GM12878 (cell line): ENCODE data around the gene LSP1. TPM values are rescaled to one million over a fixed set of nuclear protein-coding genes. Genes with fewer than 3 reads are reported as not detected.

Source experiments
- ATAC-seq: fragments of 200-7000 bp; cut with Tn5 transposase; 3 replicates; pipeline ENCODE4 v1.9.1; 2020; ENCODE audit warnings: mild to moderate bottlenecking, moderate library complexity
- BruUV-seq: library from RNA; stranded (reverse); fragments of 400-500 nt; replicated peaks from 2 replicates; lab custom pipeline; 2021; lab: Mats Ljungman, UMichigan
- CTCF ChIA-PET: fragments of 300-600 bp; sonication (Branson Sonifier 250); formaldehyde crosslinking; extraction: SDS; loops from one replicate; lab custom pipeline; 2021; ENCODE audit warnings: inconsistent platforms; lab: Yijun Ruan, JAX
- POLR2A ChIA-PET: fragments of 350-600 bp; formaldehyde crosslinking; extraction: SDS; loops from one replicate; lab custom pipeline; 2021; ENCODE audit warnings: inconsistent platforms; lab: Charles Lee
- RAD21 ChIA-PET: fragments of 300-600 bp; sonication (Branson Sonifier 250); formaldehyde crosslinking; loops from one replicate; lab custom pipeline; 2023; ENCODE audit warnings: antibody characterized with exemption; ENCODE audit not compliant: unreplicated experiment; lab: Charles Lee
- SMC1A ChIA-PET: fragments of 300-600 bp; sonication (Branson Sonifier 250); formaldehyde crosslinking; loops from one replicate; lab custom pipeline; 2023; ENCODE audit not compliant: unreplicated experiment, uncharacterized antibody; lab: Charles Lee
- DNase-seq: peaks from one replicate; pipeline ENCODE4 v3.0.0-alpha.2; 2011; ENCODE audit warnings: low read depth, low spot score
- FAIRE-seq: peaks from 3 replicates; lab custom pipeline; 2011; peaks lifted over from hg19 to GRCh38; lab: Jason Lieb, UNC
- H2AFZ ChIP-seq: 2 replicates; pipeline ENCODE4 v1.6.0; 2011; ENCODE audit warnings: low read depth, low read length, control low read depth; ENCODE audit not compliant: control insufficient read depth
- H3K27ac ChIP-seq: 2 replicates; pipeline ENCODE4 v1.5.1; 2011; ENCODE audit warnings: control low read depth; ENCODE audit not compliant: control insufficient read depth, insufficient read depth
- H3K27me3 ChIP-seq, 2 experiments: replicated peaks in 1 of 2; 2 replicates each; pipeline versions ENCODE4 v1.6.0 to v1.6.1; 2011; ENCODE audit warnings: low read length in 1 of 2; ENCODE audit not compliant: control insufficient read depth in 2 of 2, insufficient read depth in 2 of 2
- H3K36me3 ChIP-seq, 2 experiments: 2 replicates each; pipeline ENCODE4 v1.5.1; 2011; ENCODE audit warnings: low read length in 1 of 2; ENCODE audit not compliant: control insufficient read depth in 2 of 2, insufficient read depth in 2 of 2
- H3K4me1 ChIP-seq: 2 replicates; pipeline ENCODE4 v1.6.1; 2011; ENCODE audit warnings: mild to moderate bottlenecking, low read length, moderate library complexity, mixed read lengths; ENCODE audit not compliant: control insufficient read depth, insufficient read depth
- H3K4me2 ChIP-seq: 2 replicates; pipeline ENCODE4 v1.6.0; 2011; ENCODE audit warnings: control low read depth; ENCODE audit not compliant: control insufficient read depth, insufficient read depth
- H3K4me3 ChIP-seq: fragments of 200-600 bp; sonication (generic); 2 replicates; pipeline ENCODE4 v1.5.1; 2016
- H3K79me2 ChIP-seq: 2 replicates; pipeline ENCODE4 v1.6.0; 2011; ENCODE audit warnings: low read length; ENCODE audit not compliant: control insufficient read depth, insufficient read depth
- H3K9ac ChIP-seq: 2 replicates; pipeline ENCODE4 v1.8.0; 2011; ENCODE audit warnings: low read length, control low read depth, mixed read lengths; ENCODE audit not compliant: control insufficient read depth, insufficient read depth
- H3K9me3 ChIP-seq: replicated peaks from 3 replicates; pipeline ENCODE4 v1.5.1; 2011; ENCODE audit warnings: mild to moderate bottlenecking, low read length; ENCODE audit not compliant: control insufficient read depth, insufficient read depth
- H4K20me1 ChIP-seq: 2 replicates; pipeline ENCODE4 v1.6.0; 2011; ENCODE audit not compliant: control insufficient read depth, insufficient read depth
- ASH2L ChIP-seq: fragments of 300-600, 200-600 bp; sonication (generic); IDR thresholded peaks from 2 replicates; pipeline ENCODE4 v1.6.1; 2017; ENCODE audit warnings: low read depth, mild to moderate bottlenecking, borderline replicate concordance
- CREB1 ChIP-seq: IDR thresholded peaks from 2 replicates; pipeline ENCODE4 v1.6.1; 2012; ENCODE audit warnings: low read depth, mild to moderate bottlenecking, inconsistent platforms
- GABPA ChIP-seq: IDR thresholded peaks from 2 replicates; pipeline ENCODE4 v1.6.1; 2014; ENCODE audit warnings: antibody characterized with exemption, low read depth, mild to moderate bottlenecking, inconsistent platforms
- JUNB ChIP-seq: IDR thresholded peaks from 2 replicates; pipeline ENCODE4 v1.6.1; 2016; ENCODE audit warnings: antibody characterized with exemption, mild to moderate bottlenecking
- MXI1 ChIP-seq: fragments of 150-350 bp; IDR thresholded peaks from 2 replicates; pipeline ENCODE4 v1.6.1; 2011; ENCODE audit warnings: low read depth, mild to moderate bottlenecking, inconsistent platforms, low read length, improper control_type of control experiment
- POLR2A ChIP-seq: IDR thresholded peaks from 2 replicates; pipeline ENCODE4 v1.6.1; 2011; ENCODE audit warnings: low read depth, mild to moderate bottlenecking, low read length
- SKIL ChIP-seq: fragments of 450-650 bp; IDR thresholded peaks from 2 replicates; pipeline ENCODE4 v1.6.1; 2017; ENCODE audit warnings: mild to moderate bottlenecking, low read depth, inconsistent platforms; ENCODE audit not compliant: poor library complexity, severe bottlenecking
- SUPT20H ChIP-seq: IDR thresholded peaks from 2 replicates; pipeline ENCODE4 v1.6.1; 2011; ENCODE audit warnings: low read depth, mild to moderate bottlenecking, low read length, moderate library complexity, borderline replicate concordance; ENCODE audit not compliant: control insufficient read depth
- WGBS: methylation state at CpG from one replicate; pipeline ENCODE4 v1.1.6; 2016; ENCODE audit warnings: low lambda C conversion rate; ENCODE audit not compliant: insufficient replicate concordance, insufficient coverage; ENCODE audit errors: missing lambda C conversion rate; 5-methylcytosine and 5-hydroxymethylcytosine counted together
- in situ Hi-C: fragments of 300-500 bp; cut with MboI; formaldehyde crosslinking; loops from 9 replicates; pipeline ENCODE4 v1.14.3; 2018; ENCODE audit warnings: mixed read lengths
- intact Hi-C: fragments of 100-400 bp; cut with micrococcal nuclease; formaldehyde crosslinking; loops from one replicate; pipeline ENCODE4 v1.14.2; 2022; ENCODE audit not compliant: unreplicated experiment
- polyA plus RNA-seq, 11 experiments: library from polyadenylated mRNA; depleted of rRNA in 4 of 11; unstranded in 6 of 11; stranded (reverse) in 5 of 11; fragments of >200 nt; fragmentation: Nextera tagmentation in 4 of 11; fragmentation: Illumina TruSeq in 1 of 11; extraction: Ambion mirVana in 4 of 11; extraction: Trizol in 1 of 11; gene quantifications; 1 replicate in 1 of 11; 2 replicates in 10 of 11; pipeline versions ENCODE4 v1.2.1 to v1.2.3, GENCODE V29; 2011 to 2016; ENCODE audit warnings: inconsistent platforms in 2 of 11, missing spikeins in 2 of 11, low read depth in 1 of 11
- total RNA-seq, 4 experiments: library from RNA; depleted of rRNA in 3 of 4; stranded (reverse); fragments of >200 nt in 3 of 4; fragmentation: Illumina TruSeq in 1 of 4; extraction: Trizol in 1 of 4; gene quantifications; 2 replicates each; pipeline versions ENCODE4 v1.2.1 to v1.2.3, GENCODE V29; 2013 to 2021
- TF ChIP-seq, protein P1 (sequence below): fragments of 450-650 bp; IDR thresholded peaks from 2 replicates; pipeline ENCODE4 v1.6.1; 2016; ENCODE audit warnings: mild to moderate bottlenecking

LSP1 gene
- total and polyA plus RNA-seq, 10 of the 15 experiments (the other 5 are each of a cell fraction or from before 2014, with no cell fraction given) = 19.2 to 488 (median 369) TPM

DNA sequence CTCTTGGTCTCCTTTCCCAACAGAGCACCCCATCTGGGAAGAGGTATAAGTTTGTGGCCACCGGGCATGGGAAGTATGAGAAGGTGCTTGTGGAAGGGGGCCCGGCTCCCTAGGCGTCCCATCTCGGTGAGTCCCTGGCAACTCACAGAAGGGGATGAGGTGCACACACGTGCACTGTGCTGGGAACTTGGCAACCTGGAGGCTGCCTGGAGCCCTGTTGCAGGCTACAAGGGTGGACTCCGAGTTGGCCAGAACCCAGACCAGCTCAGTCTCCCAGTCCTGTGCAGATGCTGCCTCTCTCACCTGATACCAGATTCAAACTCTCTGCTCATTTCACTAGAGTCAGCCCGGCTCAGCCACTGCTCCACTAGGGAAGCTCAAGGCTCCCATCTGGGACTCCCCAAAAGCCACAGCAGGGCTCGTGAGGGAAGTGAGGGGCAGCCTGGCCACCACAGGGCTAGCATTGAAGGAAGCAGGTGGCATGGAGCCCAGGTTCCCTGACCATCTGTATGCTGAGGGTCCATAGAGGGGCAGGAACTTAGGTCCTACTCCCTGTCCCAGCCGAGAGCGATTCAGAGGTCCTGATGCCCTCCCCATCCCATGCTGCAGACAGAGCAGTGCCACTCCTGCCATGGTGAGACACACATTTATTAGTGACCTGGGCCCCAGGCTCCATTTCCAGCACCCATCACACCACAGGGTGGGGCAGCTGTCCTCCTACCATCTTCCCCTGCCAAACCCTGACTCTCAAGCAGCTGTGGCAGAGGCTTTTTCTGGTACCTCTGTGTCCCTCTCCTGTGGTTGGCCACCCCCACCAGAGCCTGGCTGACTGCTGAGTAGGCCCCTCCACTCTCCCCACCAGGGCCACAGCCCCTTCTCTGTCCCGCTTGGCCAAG, 34.8 kb downstream of the LSP1 start:
- FAIRE-seq = no peak
- CTCF ChIA-PET = no interaction called here
- Histone ChIP-seq H3K4me3 (no peak overlapping the region), H3K9ac (no peak overlapping the region), H3K9me3 (no peaks in the 10 kb centered on the region), H3K27me3 (no peaks in the 10 kb centered on the region), H4K20me1 (peaks cover 5% of the 10 kb centered on the region; the same call in 1 of the 2 replicates), H3K27ac (no peak overlapping the region), H3K4me2 (no peak overlapping the region), H3K79me2 (no peaks in the 10 kb centered on the region), H3K4me1 (no peaks in the 10 kb centered on the region), H3K36me3 (peaks cover 33 to 47% of the 10 kb centered on the region in 2 experiments), H2AFZ (no peak overlapping the region)
- in situ Hi-C loops (no loop called here), intact Hi-C loops (loop anchor here (5.0 kb wide), 1 partner anchor 50 kb away; the partner anchor contains the start of gene TNNI2)
- DNase-seq = no peak
- RAD21 ChIA-PET = no interaction called here
- SMC1A ChIA-PET = no interaction called here
- 93% methylated on average over 11 of the region's 11 CpGs for WGBS
- no peak for ATAC-seq
- POLR2A ChIA-PET = interaction anchor here (0.6 kb wide), 1 partner anchor 33 kb away, joined by 3 read pairs; no protein-coding TSS in a partner anchor
- BruUV-seq = no TSS peak
- TF ChIP-seq JUNB = no peak
- TF ChIP-seq SUPT20H = no peak
- TF ChIP-seq, protein P1, sequence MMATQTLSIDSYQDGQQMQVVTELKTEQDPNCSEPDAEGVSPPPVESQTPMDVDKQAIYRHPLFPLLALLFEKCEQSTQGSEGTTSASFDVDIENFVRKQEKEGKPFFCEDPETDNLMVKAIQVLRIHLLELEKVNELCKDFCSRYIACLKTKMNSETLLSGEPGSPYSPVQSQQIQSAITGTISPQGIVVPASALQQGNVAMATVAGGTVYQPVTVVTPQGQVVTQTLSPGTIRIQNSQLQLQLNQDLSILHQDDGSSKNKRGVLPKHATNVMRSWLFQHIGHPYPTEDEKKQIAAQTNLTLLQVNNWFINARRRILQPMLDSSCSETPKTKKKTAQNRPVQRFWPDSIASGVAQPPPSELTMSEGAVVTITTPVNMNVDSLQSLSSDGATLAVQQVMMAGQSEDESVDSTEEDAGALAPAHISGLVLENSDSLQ = no peak
- TF ChIP-seq MXI1 = no peak
- TF ChIP-seq POLR2A = peak; percentile 45; the same call in 1 of the 2 replicates
- no peak for TF ChIP-seq GABPA
- TF ChIP-seq ASH2L = no peak
- no peak for TF ChIP-seq CREB1
- TF ChIP-seq SKIL = no peak
